ENCODE data around the gene STAM2.
A peak's percentile ranks its signal among the peaks of the same experiment; 100 is the strongest.
"Not testable (repeated sequence)": the region's sequence is repeated elsewhere in the genome, so short reads cannot be mapped to it uniquely, and the experiment has no call there.

The STAM2 gene

GRCh38 chr2:152167065-152167464 is 8.5 kb downstream of the STAM2 start:
- TF ChIP-seq, protein P1, sequence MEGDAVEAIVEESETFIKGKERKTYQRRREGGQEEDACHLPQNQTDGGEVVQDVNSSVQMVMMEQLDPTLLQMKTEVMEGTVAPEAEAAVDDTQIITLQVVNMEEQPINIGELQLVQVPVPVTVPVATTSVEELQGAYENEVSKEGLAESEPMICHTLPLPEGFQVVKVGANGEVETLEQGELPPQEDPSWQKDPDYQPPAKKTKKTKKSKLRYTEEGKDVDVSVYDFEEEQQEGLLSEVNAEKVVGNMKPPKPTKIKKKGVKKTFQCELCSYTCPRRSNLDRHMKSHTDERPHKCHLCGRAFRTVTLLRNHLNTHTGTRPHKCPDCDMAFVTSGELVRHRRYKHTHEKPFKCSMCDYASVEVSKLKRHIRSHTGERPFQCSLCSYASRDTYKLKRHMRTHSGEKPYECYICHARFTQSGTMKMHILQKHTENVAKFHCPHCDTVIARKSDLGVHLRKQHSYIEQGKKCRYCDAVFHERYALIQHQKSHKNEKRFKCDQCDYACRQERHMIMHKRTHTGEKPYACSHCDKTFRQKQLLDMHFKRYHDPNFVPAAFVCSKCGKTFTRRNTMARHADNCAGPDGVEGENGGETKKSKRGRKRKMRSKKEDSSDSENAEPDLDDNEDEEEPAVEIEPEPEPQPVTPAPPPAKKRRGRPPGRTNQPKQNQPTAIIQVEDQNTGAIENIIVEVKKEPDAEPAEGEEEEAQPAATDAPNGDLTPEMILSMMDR (IDR thresholded peaks at IDR 0.05), result no peak
- Histone ChIP-seq H3K27ac (peak overlapping the region in 1 of 2 donors; percentile 37), H3K4me3 (peak overlapping the region; percentile 23)
- DNase-seq (ENCODE audit: low spot score), result no peak

GRCh38 chr2:152166633-152167032 is 8.9 kb downstream of the STAM2 start:
- TF ChIP-seq, protein P1 (IDR thresholded peaks at IDR 0.05), result no peak
- Histone ChIP-seq H3K4me3 (peak overlapping the region; percentile 23), H3K27ac (peak overlapping the region in 1 of 2 donors; percentile 37)
- DNase-seq (ENCODE audit: low spot score), result no peak

- DNase-seq (ENCODE audit: low spot score), result no peak
- no peak overlapping the region for H3K4me3 ChIP-seq
- TF ChIP-seq, protein P1 (IDR thresholded peaks at IDR 0.05), result no peak
- H3K27ac ChIP-seq, result no peak overlapping the region
Observed at GRCh38 chr2:152165780-152166179, 9.8 kb downstream of the STAM2 start.

DNA sequence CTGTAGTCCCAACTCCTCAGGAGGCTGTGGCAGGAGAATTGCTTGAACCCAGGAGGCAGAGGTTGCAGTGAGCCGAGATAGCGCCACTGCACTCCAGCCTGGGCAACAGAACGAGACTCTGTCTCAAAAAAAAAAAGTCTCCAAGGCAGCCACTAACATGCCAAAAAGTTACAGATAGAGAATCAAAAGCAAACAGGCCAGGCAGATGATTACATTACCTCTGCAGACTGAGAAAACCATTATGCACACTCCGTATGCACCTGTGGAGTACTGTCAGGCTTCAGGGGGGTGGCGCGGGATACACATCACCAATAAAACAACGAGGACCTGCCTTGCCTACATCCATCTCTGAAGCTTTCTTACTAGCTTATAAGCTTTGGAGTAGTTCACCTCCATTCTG is 10.3 kb downstream of the STAM2 start:
- DNase-seq (ENCODE audit: low spot score), result no peak
- no peak overlapping the region for H3K27ac ChIP-seq
- H3K4me3 ChIP-seq, result no peak overlapping the region
- TF ChIP-seq, protein P1 (IDR thresholded peaks at IDR 0.05), result no peak

DNA sequence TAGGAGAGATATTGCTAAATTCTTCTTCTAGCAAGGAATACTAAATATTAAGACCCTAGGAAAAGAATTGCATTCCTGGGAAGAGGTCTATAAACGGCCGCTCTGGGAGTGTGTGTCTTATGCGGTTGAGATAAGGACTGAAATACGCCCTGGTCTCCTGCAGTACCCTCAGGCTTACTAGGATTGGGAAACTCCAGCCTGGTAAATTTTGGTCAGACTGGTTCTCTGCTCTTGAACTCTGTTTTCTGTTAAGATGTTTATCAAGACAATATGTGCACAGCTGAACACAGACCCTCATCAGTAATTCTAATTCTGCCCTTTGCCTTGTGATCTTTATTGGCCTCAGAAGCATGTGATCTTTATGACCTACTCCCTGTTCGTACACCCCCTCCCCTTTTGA is 11.9 kb downstream of the STAM2 start:
- H3K27ac ChIP-seq, result not testable (repeated sequence)

GRCh38 chr2:152162141-152162540 is 13.4 kb downstream of the STAM2 start:
- Histone ChIP-seq H3K27ac (no peak overlapping the region), H3K4me3 (no peak overlapping the region)
- no peak for DNase-seq (ENCODE audit: low spot score)
- TF ChIP-seq, protein P1 (IDR thresholded peaks at IDR 0.05), result no peak

More for the DNA sequence above, 11.9 kb downstream of the STAM2 start:
- not testable (repeated sequence) for H3K4me3 ChIP-seq; DNase-seq (ENCODE audit: low spot score)

GRCh38 chr2:152161598-152161997 is 14.0 kb downstream of the STAM2 start:
- DNase-seq (ENCODE audit: low spot score), result no peak
- TF ChIP-seq, protein P1 (IDR thresholded peaks at IDR 0.05), result no peak
- H3K4me3 ChIP-seq, result no peak overlapping the region
- no peak overlapping the region for H3K27ac ChIP-seq

GRCh38 chr2:152160378-152160777 is 15.2 kb downstream of the STAM2 start:
- H3K27ac ChIP-seq; DNase-seq (ENCODE audit: low spot score); H3K4me3 ChIP-seq: not testable (repeated sequence)
